A673 (cell line): ENCODE data around the gene GLS.

Experiments
- CTCF ChIP-seq: fragments of 300-800, 200-600 bp; sonication (generic); conservative IDR thresholded peaks from 2 replicates; pipeline ENCODE4 v1.5.1; 2017; ENCODE audit warnings: low read depth, mild to moderate bottlenecking, antibody characterized with exemption, low read length, moderate library complexity, mixed read lengths
- EZH2 ChIP-seq: fragments of 200-600 bp; sonication (generic); IDR thresholded peaks from 2 replicates; pipeline ENCODE4 v1.6.1; 2017; ENCODE audit warnings: borderline replicate concordance, low read depth, mild to moderate bottlenecking, mixed read lengths, antibody characterized with exemption, low read length; ENCODE audit not compliant: poor library complexity, severe bottlenecking

GRCh38 chr2:190869721-190870120 is 10.9 kb upstream of the GLS start:
- TF ChIP-seq CTCF = no peak
- TF ChIP-seq EZH2 = no peak
